Right renal pelvis (tissue), 4 donors: ENCODE data around the gene USP22. TPM values are rescaled to one million over a fixed set of nuclear protein-coding genes. Genes with fewer than 3 reads are reported as not detected.

Experiments
- DNase-seq, 4 donors: peaks; one replicate each; pipeline ENCODE4 v3.0.0-alpha.2; 2013; ENCODE audit warnings: low read depth in 4 of 4, low spot score in 3 of 4, missing footprints in 1 of 4
- polyA plus RNA-seq, 4 donors: library from polyadenylated mRNA; unstranded; fragments of 120-200 nt; gene quantifications; one replicate each; pipeline ENCODE4 v1.2.1, GENCODE V29; 2013; ENCODE audit not compliant: insufficient read length in 4 of 4

USP22 gene
- polyA plus RNA-seq, 4 donors = 195 to 232 (median 227) TPM

DNA sequence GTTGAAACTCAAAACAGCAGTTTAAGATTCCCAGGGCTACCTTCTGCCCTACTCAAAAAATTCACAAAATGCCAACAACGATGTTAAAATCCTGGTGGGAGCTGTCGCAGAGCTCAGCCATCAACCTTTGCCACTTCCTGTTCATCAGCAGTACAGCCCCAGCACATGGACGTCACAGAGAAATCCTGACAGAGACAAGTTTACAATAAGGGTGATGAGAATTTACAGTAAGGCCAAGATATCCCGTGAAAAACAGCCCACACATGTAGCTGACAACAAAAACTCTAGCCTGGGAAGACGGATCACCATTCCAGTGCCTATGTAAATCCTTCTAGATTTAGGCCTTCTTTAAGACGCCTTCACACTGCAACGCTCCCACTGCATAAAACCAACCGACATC, 18.8 kb downstream of the USP22 start:
- DNase-seq = no peak

GRCh38 chr17:21021208-21021803, 21.5 kb downstream of the USP22 start:
- DNase-seq = no peak

DNA sequence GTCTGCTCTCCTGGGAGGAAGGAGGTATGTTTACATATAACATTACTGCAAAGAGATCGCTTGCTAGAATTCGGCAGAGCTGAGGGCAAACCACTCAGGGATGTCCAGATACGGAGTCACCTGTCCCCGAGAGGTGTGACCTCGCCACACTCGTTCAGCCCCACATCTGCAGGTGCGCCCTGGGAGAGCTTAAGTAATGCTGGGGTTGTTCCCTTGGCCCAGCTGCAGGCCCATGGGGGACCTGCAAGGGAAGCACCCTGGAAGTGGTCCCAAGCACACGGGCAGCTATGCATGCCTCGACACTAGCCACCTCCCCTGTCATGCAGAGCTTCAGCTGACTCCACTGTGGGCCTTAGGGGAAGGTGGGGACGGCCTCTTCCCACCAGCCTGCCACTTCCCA, 22.2 kb downstream of the USP22 start:
- DNase-seq = no peak

DNA sequence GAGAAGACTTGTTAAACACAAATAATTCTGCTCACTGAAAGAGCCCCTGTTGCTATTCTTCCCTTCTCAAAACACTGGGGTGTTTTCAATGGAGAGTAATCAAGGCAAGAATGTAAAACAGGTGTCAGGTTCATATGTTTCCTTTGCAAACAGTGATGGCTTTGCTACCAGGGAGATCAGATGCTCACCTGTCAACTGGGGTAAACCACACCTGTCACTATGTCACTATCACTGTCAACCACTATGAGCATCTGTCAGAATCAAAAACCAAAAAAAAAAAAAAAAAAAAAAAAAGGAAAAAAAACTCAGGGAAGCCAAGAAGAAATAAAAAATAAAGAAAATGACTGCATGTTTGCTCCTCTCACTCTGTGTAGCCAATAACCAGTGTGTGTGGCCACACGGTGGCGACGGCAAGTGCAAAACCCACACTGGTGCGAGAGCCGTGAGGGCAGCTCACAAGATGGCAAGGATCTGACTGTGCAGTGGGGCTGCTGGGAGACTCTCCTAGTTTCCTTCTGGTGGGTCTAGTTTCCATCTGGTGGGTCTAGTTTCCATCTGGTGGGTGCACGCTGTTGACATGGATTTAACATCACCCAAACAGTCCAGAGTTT, 22.7 kb downstream of the USP22 start:
- DNase-seq = no peak

DNA sequence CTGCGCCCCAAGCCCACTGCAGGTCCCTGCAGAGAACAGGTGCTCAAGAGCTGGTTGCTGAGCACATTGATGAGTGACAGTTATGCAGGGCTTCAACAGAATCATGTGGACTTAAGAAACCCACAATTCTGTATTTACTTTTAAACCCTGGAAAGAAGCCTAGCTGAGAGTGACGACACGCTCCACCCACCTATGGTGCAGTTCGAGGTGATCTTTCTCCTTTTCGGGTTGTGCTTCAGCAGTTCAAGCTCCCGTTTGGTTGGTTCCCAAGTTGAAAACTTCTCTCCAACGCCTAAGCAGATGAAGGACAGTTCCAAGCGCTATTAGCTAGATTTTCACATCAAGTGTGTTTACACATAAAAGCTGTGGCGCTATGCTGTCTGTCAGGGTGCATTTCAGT, 23.9 kb downstream of the USP22 start:
- no peak for DNase-seq

GRCh38 chr17:21017861-21018260, 24.9 kb downstream of the USP22 start:
- no peak for DNase-seq

DNA sequence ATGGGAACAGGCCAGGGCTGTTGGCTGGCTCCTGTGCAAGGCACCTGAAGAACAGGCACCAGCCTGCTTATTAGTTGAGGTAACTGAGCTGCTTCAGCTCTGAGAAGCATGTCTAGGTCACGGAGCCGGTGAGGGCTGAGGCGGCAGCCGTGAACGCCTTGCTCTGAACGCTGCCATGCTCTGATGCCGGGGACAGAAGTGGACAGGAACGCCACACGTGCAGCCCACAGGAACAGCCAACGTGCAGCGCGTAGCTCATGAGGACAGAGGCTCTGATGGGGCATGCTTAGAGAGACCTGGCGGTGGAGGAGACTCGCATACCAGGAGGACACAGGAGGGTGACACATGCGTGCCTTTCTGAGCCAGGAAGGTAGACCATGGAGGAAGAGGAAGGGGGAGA, 25.6 kb downstream of the USP22 start:
- no peak for DNase-seq

- no peak for DNase-seq
These were observed 26.0 kb downstream of the USP22 start for GRCh38 chr17:21016826-21017225.

DNA sequence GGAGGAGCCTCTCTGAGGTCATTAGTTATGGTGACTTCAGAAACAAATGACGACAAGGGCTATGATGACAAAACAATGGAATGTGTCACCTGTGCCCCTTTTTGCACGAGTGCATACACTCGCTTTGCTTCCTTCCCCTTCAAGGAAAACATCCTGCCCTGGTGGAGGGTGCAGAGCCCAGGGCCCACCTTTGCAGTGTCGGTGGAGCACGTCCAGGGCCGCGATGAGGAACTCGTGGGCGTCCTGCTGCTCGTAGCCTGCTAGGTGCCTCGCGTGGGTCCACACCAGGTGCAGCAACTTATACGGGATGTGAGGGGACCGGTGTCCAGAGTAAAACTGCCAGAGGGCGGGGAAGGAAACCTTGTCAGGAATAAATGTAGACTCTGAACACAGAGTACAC, 27.2 kb downstream of the USP22 start:
- no peak for DNase-seq

DNA sequence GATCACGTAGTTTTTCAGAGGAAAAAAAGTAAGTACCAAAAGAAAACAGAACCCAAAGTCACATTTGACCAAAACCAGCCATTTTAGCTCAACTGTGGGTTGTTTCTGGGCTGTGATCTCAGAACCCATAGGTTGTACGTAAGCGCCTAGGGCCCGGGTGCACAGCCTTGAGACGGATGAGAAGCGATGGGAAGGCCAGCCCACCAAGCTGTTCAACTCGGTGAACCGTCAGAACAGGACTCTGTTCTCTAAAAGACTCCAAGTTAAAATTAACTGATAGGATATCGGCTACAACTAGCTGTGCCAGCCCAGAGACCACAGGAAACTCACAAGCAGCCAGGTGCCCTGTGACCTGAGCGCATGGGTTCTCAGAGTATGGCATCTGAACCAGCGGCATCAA, 28.3 kb downstream of the USP22 start:
- DNase-seq = no peak

GRCh38 chr17:21013983-21014382, 28.8 kb downstream of the USP22 start:
- DNase-seq = no peak

DNA sequence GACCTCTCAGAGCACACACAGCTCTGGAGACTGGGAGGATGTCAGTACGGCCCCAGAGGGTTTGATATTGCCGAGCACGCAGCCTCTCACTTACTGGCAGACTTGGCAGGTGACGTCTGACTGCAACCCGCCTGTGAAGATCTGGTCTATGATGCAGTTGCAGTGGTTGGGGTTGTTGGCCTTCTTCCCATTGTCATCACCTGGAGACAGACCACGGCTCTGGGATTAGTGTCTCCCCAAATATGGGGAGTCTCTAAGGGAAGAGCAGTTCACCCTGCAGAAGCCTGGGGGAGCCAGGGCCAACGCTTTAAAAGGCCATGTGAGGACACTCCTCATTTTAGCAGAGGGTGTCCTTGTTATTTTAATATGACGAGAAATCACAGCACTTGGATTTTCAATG, 30.1 kb downstream of the USP22 start:
- no peak for DNase-seq

GRCh38 chr17:21010705-21011596, 31.9 kb downstream of the USP22 start:
- no peak for DNase-seq

DNA sequence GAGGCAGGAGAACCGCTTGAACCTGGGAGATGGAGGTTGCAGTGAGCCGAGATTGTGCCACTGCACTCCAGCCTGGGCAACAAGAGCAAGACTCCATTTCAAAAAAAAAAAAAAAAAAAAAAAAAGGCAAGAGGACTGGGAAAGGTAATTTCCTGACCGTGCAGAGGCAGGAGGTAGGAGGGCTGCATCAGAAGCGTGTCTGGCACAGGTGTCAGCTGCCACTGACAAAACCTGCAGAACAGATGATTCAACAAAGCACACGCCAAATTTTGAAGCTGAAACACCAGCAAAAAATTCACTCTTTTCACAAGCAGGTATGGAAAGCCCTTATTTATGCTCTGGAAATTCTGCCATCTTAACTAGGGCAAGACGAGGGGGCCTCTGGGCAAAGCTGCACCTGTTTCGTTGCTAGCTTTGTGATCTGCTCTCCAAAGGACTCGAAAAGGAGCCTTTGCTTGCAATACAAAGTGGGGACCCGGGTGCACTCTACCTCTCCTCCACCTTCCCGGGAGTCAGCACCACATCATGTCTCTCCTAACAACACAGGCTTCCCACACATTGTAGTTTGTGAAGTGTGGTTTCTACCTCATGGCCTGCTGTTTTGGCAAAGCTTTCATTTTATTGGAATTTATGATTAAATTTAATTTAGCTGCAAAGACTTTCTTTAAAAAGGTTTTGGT, 33.7 kb downstream of the USP22 start:
- no peak for DNase-seq

GRCh38 chr17:21008160-21008915, 34.5 kb downstream of the USP22 start:
- no peak for DNase-seq

DNA sequence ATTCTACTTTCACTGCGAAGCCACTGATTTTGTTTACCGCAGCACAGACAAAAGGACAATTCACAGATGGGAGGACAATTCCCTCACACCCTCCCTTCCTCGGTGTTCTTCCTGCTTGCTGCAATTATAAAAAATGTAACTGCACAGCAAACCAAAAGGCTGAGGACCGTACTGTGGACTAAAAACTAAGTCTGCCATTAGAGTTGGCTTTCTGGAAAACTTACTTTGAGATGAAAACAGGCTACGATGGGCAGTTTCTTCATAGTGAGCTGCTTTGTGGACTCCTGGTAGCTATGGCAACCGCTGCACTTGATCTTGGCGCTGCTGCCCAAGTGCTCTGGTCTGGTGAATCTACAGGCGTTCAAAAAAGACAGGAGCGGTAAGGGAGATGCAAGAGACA, 35.2 kb downstream of the USP22 start:
- no peak for DNase-seq

DNA sequence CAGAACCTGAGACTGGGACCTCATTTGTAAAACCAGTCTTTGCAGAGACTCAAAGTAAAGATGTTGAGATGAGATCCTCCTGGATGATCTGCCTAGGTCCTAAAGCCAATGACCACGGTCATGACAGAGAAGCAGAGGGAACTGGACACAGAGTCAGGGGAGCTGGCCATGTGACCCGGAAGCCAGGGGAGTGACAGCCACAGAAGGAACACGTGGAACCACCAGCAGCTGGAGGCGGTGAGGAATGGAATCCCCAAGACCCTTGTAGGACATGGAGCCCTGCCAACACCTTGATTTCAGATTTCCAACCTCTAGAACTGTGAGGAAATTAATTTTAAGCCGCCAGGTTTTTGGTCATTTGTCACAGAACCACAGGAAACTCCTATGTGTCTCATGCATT, 37.0 kb downstream of the USP22 start:
- DNase-seq = no peak

DNA sequence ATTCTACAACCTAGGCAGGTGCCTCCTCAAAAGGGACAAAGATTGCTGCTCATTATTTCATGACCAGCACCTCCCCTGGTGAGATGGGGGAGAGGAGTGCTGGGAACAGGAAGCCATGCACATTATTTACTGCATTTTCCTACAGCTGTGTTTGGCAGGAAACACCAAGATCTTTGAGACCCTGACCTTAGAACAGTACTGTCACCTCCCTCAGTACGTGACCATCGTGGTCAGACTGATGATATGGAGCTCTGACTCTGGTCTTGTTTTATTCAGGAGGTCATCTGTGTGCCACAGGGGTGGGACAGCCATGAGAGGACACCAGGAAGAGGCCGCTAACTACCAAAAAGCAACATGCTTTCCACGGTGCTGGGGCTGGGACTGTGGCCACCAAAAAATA, 37.4 kb downstream of the USP22 start:
- no peak for DNase-seq

- DNase-seq = no peak
These were observed 38.5 kb downstream of the USP22 start for GRCh38 chr17:21004016-21004930.
